ENCODE measurements around the gene CNN2.

CNN2 gene

DNA sequence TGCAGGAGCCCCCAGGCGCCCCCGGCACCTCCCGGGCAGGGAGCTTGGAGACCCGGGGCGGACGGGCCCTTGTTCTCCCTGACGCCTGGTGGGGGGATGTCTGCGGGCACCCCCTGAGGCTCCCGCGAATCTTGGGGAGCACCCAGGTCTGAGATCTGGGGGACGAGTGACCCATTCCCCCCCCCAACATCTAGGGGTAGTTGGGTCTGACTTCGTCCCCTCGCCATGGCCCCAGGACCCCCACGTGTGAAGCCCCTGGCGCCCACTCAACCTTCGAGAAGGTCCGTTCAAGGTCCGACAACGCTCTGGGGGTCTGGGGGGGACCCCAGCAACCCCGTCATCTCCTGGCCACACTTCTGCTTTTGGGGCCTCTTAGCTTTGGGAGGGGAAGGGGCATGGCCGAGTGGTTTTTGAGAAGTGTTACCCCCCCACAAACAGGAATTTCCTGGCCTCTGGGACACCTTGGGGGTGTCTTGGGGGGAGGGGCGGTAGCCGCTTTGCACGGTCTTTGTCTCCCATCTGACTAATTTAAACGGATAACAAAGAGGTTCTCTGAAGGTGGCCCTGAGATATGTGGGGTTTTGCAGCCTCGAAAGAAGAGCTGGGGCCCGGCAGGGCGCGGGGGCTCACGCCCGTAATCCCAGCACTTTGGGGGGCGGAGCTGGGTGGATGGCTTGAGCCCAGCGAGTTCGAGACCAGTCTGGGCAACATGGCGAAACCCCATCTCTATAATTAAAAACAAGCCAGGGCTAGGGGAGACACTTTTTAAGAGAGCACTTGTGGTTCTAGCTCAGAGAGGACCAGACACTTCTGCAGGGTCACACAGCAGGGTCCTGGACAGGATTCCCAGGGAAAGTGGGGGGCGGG is 608 bp downstream of the CNN2 start:
- DNase-seq (ENCODE audit: extremely low read depth in 1 of 2, low read depth in 1 of 2), result no peak

DNA sequence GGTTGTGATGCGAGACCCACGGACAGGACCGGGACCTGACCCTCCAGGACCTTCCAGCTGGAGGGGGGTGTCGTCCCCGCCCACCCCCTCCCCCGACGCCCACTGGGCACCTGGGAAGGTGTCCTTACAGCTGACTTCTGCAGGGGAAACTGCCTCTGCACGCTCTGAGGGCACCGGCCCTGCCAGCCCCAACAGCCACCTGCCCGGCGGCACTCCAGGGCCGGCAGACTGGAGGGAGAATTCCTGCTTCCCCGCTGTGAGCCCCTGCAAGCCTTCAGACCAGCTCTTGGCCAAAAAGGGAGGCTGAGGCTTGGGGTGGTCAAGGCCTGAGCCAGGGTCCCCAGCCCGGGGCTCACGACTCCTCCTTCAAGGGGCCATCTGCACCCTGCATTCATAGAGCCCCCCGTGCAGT is 1.2 kb downstream of the CNN2 start:
- no peak for DNase-seq (ENCODE audit: extremely low read depth in 1 of 2, low read depth in 1 of 2)

DNA sequence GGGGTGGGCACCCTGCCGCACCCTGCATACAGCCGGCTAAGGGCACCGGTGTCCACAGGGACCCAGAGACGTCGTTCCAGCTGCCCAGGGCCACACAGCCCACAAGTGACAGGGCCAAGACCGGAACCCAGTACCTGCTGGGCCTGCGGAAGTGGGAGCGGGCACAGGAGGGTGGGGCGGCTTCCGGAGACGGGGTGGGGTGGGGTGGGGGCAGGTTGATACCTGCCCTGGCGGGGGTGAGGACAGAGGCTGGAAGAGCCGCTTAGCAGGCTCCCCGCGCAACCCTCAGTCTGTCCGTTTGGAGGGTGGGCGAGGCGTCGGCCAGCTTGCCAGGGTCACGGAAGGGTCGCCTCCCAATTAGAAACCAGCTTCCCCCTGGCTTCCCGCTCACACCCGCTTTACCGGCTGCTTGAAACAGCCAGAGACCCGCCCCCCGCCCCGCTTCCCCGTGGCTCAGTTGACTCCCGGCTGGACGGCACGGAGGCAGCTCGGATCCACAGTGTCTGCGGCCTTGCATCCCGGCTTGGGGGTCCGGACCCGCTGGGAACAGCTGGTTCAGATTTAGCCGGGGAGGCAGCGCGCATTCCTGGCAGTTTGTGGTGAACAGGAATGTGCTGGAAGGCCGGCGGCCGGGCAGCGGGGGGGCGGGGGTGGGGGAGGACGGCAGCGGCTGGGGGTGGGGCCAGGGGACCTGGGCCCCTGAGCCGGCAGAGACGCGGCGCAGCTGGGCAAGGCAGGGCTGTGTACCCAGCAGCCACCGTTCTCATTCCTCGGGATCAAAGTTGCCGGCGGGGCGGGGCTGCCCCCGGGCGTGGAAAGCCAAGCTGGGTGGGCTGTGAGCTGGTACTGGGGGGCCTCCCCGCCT is 1.9 kb downstream of the CNN2 start:
- peak in 1 of 2 donors; percentile 46 for DNase-seq (ENCODE audit: extremely low read depth in 1 of 2, low read depth in 1 of 2)

DNA sequence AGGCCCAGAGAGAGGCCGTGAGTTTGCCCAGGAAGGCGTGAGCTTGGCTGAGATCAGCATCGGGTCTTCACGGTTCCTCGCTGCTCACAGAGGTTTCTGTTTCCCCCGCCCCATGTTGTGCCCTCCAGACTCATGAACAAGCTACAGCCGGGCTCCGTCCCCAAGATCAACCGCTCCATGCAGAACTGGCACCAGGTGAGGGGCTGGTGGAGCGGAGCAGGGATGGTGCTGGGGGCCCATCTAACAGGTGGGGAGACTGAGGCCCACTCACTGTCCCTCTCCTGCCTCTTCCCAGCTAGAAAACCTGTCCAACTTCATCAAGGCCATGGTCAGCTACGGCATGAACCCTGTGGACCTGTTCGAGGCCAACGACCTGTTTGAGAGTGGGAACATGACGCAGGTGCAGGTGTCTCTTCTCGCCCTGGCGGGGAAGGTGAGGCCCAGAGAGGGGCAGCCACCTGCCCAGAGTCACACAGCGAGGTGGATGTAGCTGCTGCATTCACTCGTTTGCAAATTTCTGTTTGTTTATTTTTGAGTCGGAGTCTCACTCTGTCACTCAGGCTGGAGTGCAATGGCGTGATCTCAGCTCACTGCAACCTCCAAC is 6.0 kb downstream of the CNN2 start:
- DNase-seq (ENCODE audit: extremely low read depth in 1 of 2, low read depth in 1 of 2), result no peak

DNA sequence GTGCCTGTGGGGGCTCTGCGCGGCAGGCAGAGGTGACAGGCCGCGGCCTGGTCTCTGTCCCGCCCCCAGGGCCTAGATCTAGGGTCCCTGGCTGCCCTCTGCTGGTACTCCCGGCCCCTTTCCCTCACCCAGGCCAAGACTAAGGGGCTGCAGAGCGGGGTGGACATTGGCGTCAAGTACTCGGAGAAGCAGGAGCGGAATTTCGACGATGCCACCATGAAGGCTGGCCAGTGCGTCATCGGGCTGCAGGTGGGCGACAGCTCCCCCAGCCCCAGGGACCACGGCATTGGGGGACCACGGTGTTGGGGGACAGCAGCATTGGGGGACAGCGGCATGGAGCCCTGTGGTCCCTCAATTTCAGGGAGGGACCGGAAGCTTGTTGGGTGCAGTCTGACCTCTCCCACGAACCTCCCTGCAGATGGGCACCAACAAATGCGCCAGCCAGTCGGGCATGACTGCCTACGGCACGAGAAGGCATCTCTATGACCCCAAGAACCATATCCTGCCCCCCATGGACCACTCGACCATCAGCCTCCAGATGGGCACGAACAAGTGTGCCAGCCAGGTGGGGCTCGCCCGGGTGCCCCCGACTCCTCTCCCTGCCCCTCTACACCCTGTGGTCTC is 9.7 kb downstream of the CNN2 start:
- no peak for DNase-seq (ENCODE audit: extremely low read depth in 1 of 2, low read depth in 1 of 2)

DNA sequence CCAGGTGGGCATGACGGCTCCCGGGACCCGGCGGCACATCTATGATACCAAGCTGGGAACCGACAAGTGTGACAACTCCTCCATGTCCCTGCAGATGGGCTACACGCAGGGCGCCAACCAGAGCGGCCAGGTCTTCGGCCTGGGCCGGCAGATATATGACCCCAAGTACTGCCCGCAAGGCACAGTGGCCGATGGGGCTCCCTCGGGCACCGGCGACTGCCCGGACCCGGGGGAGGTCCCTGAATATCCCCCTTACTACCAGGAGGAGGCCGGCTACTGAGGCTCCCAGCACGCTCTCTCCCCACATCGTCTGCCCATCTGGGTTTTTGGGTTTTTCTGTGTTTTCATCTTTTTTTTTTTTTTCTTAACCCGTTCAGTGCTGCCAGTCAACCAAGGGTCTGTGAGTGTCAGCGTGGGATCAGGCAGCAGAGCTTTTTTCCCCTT is 11.2 kb downstream of the CNN2 start:
- DNase-seq (ENCODE audit: extremely low read depth in 1 of 2, low read depth in 1 of 2), result no peak

DNA sequence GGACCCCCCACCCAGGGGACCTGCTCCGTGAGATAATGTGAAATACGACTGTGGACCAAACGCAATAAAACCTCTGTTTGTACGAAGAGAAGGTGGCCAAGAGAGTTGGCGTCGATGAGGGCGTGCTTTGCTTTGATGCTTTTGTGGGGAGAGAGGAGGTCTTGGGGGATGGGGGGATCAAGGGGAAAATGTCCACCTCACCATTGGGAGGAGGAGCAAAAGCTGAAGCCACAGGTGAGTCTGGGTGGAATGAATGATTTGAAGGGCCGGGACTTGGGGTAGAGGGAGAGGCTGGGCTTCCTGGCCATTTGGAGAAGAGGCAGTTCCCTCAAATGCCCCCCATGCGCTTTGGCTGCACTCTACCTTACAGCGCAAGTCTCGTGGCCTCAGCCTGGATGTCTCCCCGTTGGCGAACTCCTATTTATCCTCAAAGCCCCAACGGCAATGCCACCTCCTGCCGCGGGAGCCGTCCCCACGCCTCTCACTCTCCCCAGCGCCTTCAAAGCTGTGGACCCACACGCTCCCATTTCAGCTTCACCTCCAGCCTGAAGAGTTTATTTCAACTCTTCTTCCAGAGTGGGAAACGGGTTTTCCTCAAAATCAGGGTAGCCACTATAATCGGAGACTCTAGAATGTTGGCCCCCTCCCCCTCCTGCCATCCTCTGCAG is 12.7 kb downstream of the CNN2 start:
- no peak for DNase-seq (ENCODE audit: extremely low read depth in 1 of 2, low read depth in 1 of 2)

DNA sequence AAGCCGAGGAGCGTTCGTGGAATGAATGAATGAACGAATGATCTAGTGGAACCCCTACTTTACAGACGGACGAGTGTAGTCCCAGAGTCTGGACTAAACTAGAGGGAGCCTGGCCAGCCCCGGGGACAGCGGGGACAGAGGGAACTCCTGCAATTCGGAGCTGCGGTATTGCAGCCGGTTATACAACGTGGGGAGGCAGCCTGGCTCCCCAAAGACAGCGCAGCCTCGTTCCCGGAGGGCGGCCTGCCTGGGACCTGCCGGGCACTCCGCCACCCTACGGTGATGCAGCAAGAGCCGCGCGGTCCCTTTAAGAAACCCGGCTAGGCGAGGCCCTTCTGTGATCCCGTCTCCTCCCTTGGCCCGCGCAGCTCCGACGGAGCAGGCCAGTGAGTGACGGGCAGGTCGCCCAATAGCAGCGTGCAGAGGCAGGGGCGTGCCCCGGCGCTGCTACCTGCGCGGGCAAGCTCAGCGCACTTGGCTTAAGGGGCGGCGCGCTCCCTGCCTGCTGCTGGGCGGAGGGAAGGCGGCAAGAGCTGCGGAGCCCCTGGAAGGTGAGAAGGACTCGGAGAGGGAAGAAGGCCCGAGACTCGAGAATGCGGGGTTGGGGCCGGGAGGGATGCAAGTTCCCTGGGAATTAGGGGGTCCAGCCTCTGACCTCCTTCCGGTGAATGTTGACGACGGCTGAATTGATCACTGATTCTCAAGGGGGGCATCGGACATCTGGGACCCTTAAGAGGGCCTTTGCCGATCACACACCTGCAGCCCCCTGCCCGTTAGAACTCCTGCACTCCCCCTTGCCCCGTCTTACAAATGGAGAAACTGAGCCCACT is 13.5 kb downstream of the CNN2 start, which contains the start of gene ABCA7:
ABCA7 (plus strand) TSS at position 462 of the 830 bp plus-strand sequence. CDS start 1,255 bp downstream, outside the sequence.
- DNase-seq (ENCODE audit: extremely low read depth in 1 of 2, low read depth in 1 of 2), result peak; percentile 98 to 99

DNA sequence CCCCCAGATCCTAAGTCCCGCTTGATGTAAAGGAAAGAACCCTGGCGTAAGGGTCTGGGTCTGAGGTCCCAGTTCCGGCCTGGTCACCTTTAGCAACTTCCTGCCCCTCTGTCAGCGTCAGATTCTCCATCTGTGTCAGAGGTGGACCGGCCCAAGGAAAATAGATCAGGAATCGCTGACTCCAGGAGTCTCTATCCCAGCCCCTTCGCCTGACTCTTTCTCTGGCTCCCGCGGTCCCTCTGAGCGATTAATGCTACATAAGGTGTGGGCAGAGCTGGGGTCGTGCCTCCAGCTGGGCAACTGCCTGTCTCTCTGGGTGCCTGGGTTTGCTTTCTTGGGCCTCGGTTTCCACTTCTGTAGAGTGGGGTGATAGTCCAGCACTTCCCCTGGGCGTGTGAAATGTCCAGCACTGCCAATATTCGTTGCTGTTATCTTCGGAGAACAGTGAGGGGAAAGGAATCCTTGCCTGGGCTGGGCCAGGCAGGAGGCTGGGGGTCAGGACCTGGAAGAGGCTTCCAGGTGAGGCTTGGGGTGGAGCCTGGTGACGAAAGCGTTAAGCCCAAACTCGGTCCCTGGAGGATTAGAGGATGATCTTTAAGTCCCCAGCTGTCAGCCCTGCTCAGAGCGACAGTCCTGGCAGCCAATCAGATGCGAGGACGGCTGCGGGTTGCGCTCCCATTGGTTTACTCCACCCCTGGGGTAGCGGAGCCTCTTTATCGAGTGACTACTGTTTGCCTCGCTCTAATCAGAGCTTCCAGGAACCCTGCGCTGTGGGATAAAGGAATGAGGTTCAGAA is 14.3 kb downstream of the CNN2 start:
- peak; percentile 77 to 83 for DNase-seq (ENCODE audit: extremely low read depth in 1 of 2, low read depth in 1 of 2)

DNA sequence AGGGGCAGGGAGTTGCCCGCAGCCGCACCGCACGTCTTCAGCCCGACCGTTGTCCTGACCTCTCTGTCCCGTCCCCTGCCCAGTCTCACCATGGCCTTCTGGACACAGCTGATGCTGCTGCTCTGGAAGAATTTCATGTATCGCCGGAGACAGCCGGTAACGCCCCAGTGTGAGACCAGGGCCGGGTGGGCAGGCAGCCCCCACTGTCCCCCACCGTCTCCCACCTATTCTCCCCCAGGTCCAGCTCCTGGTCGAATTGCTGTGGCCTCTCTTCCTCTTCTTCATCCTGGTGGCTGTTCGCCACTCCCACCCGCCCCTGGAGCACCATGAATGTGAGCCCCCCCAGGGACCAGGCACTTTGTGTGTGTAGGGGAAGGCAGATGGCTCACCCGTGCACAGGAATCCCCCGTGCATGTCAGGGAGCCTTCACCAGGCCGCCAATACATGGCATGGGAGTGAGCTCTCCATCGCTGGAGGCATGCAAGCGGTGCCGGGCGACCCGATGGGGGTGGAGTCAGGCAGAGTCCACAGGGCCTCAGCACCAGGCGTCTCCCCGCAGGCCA is 14.9 kb downstream of the CNN2 start:
- DNase-seq (ENCODE audit: extremely low read depth in 1 of 2, low read depth in 1 of 2), result no peak

DNA sequence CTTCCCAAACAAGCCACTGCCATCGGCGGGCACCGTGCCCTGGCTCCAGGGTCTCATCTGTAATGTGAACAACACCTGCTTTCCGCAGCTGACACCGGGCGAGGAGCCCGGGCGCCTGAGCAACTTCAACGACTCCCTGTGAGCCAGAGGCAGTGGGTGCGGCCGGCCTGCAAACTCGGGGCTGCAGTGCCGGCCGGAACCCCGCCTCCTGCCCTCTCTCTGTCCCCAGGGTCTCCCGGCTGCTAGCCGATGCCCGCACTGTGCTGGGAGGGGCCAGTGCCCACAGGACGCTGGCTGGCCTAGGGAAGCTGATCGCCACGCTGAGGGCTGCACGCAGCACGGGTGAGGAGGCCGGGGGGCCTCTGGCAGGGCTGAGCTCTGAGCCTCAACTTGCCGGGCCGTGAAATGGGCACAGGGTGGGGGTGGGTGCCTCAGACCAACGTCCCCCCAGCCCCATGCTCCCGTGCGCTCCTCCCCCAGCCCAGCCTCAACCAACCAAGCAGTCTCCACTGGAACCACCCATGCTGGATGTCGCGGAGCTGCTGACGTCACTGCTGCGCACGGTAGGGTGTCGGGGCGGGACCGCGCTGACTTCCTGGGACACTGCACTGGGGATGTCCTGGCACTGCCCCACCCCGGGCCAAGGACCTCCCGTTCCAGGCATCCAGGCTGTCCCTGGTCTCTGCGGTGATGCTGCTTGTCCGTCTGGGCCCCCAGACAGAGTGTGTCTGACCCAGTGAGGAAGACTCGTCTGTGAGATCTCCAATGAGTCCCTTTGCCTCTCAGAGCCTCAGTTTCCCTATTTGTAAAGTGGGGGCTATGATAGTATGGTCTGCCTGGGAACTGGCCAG is 15.7 kb downstream of the CNN2 start:
- no peak for DNase-seq (ENCODE audit: extremely low read depth in 1 of 2, low read depth in 1 of 2)

DNA sequence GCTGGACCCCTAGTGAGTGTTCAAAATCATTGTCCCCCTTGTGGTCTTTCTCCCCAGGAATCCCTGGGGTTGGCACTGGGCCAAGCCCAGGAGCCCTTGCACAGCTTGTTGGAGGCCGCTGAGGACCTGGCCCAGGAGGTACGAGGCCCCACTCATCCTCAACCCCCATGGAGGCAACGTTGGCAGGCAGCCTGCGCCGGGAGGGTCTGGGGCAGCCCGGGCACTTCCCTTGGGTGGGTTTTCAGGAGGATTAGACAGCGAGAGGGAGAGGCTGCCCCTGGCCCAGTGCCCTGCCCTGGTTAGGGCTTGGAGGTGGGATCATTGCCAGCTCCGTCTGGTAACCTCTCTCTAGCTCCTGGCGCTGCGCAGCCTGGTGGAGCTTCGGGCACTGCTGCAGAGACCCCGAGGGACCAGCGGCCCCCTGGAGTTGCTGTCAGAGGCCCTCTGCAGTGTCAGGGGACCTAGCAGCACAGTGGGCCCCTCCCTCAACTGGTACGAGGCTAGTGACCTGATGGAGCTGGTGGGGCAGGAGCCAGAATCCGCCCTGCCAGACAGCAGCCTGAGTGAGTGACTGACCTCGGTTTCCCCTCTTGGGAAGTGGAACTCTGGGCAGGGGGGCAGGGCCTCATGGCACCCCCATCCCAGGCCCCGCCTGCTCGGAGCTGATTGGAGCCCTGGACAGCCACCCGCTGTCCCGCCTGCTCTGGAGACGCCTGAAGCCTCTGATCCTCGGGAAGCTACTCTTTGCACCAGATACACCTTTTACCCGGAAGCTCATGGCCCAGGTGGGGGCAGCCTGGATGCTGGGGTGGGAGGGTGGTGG is 16.5 kb downstream of the CNN2 start:
- no peak for DNase-seq (ENCODE audit: extremely low read depth in 1 of 2, low read depth in 1 of 2)

DNA sequence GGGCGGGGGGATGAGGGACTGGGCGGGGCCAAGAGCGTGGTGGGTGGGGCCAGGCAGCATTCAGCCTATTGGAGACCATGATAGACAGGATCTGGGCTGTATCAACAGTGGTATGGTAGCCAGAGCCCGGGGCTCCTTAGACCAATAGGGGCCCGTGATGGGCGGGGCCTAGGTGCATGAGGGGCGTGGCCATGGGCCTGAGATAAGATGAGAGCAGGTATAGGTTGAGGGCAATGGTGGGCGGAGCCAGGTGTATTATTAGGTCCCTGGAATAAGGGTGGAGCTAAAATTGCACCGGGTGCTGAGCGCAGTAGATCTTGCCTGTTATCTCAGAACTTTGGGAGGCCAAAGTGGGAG is 18.8 kb downstream of the CNN2 start:
- DNase-seq (ENCODE audit: extremely low read depth in 1 of 2, low read depth in 1 of 2), result no peak

DNA sequence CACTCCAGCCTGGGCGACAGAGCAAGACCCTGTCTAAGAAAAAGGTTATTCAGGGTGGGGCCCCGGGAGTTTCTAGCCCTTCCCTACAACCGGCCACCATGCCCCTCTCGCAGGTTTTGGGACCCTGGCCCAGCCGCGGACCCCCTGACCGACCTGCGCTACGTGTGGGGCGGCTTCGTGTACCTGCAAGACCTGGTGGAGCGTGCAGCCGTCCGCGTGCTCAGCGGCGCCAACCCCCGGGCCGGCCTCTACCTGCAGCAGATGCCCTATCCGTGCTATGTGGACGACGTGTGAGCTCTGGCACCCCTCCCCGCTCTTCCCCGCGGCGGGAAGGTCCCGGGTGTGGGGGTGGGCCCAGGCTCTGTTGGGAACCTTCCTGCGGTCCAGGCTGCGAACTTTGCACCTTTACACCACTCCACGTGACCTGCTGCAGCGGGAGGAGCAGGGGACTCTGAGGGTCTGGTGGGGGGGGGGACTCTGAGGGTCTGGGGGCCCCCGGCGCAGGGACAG is 19.8 kb downstream of the CNN2 start:
- DNase-seq (ENCODE audit: extremely low read depth in 1 of 2, low read depth in 1 of 2), result no peak

DNA sequence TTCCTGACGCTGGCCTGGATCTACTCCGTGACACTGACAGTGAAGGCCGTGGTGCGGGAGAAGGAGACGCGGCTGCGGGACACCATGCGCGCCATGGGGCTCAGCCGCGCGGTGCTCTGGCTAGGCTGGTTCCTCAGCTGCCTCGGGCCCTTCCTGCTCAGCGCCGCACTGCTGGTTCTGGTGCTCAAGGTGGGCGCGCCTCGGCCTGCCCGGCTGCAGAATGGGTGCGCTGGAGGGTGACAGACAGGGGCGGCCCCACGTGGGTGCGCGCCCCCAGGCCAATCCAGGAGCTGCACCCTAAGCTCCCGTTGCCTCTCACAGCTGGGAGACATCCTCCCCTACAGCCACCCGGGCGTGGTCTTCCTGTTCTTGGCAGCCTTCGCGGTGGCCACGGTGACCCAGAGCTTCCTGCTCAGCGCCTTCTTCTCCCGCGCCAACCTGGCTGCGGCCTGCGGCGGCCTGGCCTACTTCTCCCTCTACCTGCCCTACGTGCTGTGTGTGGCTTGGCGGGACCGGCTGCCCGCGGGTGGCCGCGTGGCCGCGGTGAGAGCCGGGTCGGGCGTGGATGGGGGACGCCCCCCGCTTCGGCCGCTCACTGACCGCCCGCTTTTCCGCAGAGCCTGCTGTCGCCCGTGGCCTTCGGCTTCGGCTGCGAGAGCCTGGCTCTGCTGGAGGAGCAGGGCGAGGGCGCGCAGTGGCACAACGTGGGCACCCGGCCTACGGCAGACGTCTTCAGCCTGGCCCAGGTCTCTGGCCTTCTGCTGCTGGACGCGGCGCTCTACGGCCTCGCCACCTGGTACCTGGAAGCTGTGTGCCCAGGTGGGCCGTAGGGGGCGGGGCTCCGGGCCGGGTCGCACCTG is 20.7 kb downstream of the CNN2 start:
- no peak for DNase-seq (ENCODE audit: extremely low read depth in 1 of 2, low read depth in 1 of 2)
